GM18870 (cell line): ENCODE data around the gene RUBCN.
A peak's percentile ranks its signal among the peaks of the same experiment; 100 is the strongest.

Experiments
- ATAC-seq: cut with Tn5 transposase; IDR thresholded peaks from one replicate; pipeline ENCODE4 v1.9.1; 2021; ENCODE audit warnings: moderate library complexity; ENCODE audit not compliant: unreplicated experiment

The RUBCN gene

GRCh38 chr3:197736491-197737318, at the start of gene RUBCN:
TSS of gene RUBCN (minus strand) at chr3:197736904. CDS start at chr3:197736719, 185 bp downstream.
- ATAC-seq, result peak; percentile 63

- ATAC-seq, result no peak
Measured at GRCh38 chr3:197784019-197784585, 47.4 kb upstream of the RUBCN start.

- no peak for ATAC-seq
Measured at GRCh38 chr3:197782230-197782629, 45.5 kb upstream of the RUBCN start.

GRCh38 chr3:197775317-197775716, 38.6 kb upstream of the RUBCN start:
- no peak for ATAC-seq

- no peak for ATAC-seq
Measured at GRCh38 chr3:197761784-197762183, 25.1 kb upstream of the RUBCN start.

- no peak for ATAC-seq
Measured at GRCh38 chr3:197758512-197758911, 21.8 kb upstream of the RUBCN start.

- ATAC-seq, result no peak
Measured at GRCh38 chr3:197756704-197757103, 20.0 kb upstream of the RUBCN start.

GRCh38 chr3:197753263-197753662, 16.6 kb upstream of the RUBCN start:
- no peak for ATAC-seq

GRCh38 chr3:197752107-197752506, 15.4 kb upstream of the RUBCN start:
- ATAC-seq, result peak; percentile 35

GRCh38 chr3:197750858-197751737, 14.4 kb upstream of the RUBCN start:
- no peak for ATAC-seq

GRCh38 chr3:197750396-197750831, 13.7 kb upstream of the RUBCN start:
- no peak for ATAC-seq

- ATAC-seq, result peak; percentile 43
Measured at GRCh38 chr3:197749601-197750395, 13.1 kb upstream of the RUBCN start, which contains the start of gene FYTTD1. TSS of gene FYTTD1 (plus strand) at chr3:197749883. CDS start at chr3:197749972, 89 bp downstream.

GRCh38 chr3:197749315-197749600, 12.6 kb upstream of the RUBCN start:
- ATAC-seq, result no peak

GRCh38 chr3:197748597-197749314, 12.1 kb upstream of the RUBCN start:
- ATAC-seq, result no peak

- no peak for ATAC-seq
Measured at GRCh38 chr3:197746801-197747237, 10.1 kb upstream of the RUBCN start.

- no peak for ATAC-seq
Measured at GRCh38 chr3:197746209-197746608, 9.5 kb upstream of the RUBCN start.

- ATAC-seq, result no peak
Measured at GRCh38 chr3:197742787-197743186, 6.1 kb upstream of the RUBCN start.

GRCh38 chr3:197737749-197738462, 1.2 kb upstream of the RUBCN start:
- no peak for ATAC-seq

GRCh38 chr3:197737319-197737649, 580 bp upstream of the RUBCN start:
- ATAC-seq, result no peak
